Right lobe of liver (tissue), 4 donors: ENCODE measurements around the gene MPP4.

ENCODE experiments used
- POLR2A ChIP-seq: fragments of 450-650 bp; IDR thresholded peaks from one replicate; pipeline ENCODE4 v1.6.1; 2017; ENCODE audit warnings: antibody characterized with exemption, mild to moderate bottlenecking
- TF ChIP-seq, protein P1 (sequence below), 4 donors: fragments of 200-600 bp in 3 of 4; fragments of 450-650 bp in 1 of 4; IDR thresholded peaks; one replicate each; pipeline versions ENCODE4 v1.5.1 to v1.8.0; 2016 to 2022; ENCODE audit warnings: antibody characterized with exemption in 4 of 4, mild to moderate bottlenecking in 2 of 4
- donor health status: DM: no; HTN: no; CAD: no.
- donor health status: DM: no; HTN: no; CAD: no.
- donor health status: DM: no; HTN: yes; CAD: no.

DNA sequence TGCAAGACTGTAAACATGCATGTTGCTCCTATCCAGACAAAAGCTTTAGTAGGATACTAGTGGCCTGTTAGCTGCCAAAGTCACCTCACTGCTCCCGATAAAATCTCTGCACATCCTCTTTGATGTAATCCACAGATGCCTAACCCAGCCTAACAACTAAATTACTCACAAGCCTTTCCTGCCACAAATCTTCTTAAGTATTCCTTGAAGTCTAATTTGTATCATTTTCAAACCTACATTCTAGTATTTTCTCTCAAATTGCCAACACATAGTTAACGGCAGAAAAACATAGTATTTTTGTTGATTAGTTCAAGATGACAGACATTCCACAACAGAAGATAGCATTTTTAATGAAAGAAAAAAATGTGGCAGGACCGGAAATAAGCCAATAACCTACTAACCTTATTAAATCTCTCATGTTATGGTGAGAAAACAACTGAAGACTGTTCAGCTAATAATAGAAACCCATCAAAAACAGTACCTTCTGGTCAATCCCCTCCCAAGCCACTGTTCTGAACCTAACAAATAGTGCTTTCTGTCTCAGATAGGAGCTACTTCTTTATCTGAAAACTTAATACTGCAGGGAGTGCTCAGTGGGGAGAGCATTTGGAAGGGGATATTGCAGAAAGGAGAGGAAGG lies at the start of gene MPP4:
- TF ChIP-seq, protein P1, sequence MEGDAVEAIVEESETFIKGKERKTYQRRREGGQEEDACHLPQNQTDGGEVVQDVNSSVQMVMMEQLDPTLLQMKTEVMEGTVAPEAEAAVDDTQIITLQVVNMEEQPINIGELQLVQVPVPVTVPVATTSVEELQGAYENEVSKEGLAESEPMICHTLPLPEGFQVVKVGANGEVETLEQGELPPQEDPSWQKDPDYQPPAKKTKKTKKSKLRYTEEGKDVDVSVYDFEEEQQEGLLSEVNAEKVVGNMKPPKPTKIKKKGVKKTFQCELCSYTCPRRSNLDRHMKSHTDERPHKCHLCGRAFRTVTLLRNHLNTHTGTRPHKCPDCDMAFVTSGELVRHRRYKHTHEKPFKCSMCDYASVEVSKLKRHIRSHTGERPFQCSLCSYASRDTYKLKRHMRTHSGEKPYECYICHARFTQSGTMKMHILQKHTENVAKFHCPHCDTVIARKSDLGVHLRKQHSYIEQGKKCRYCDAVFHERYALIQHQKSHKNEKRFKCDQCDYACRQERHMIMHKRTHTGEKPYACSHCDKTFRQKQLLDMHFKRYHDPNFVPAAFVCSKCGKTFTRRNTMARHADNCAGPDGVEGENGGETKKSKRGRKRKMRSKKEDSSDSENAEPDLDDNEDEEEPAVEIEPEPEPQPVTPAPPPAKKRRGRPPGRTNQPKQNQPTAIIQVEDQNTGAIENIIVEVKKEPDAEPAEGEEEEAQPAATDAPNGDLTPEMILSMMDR (IDR thresholded peaks at IDR 0.05) = no peak
- TF ChIP-seq POLR2A = no peak
